H9 (cell line): ENCODE measurements around the gene CREB5. TPM values are rescaled to one million over a fixed set of nuclear protein-coding genes. Genes with fewer than 3 reads are reported as not detected.

Experiments
- DNase-seq: peaks from one replicate; pipeline ENCODE4 v3.0.0-alpha.2; 2017
- H2AFZ ChIP-seq: one replicate; pipeline ENCODE4 v1.6.1; 2013; ENCODE audit warnings: mild to moderate bottlenecking, low read length, control low read depth, moderate library complexity
- H2AK5ac ChIP-seq: 2 replicates; pipeline ENCODE4 v1.6.1; 2013; ENCODE audit warnings: low read length, control low read depth, mixed read lengths; ENCODE audit not compliant: insufficient read length
- H2BK120ac ChIP-seq: one replicate; pipeline ENCODE4 v1.6.1; 2013; ENCODE audit warnings: low read depth, mild to moderate bottlenecking, low read length, control low read depth, inconsistent platforms; ENCODE audit not compliant: poor library complexity, severe bottlenecking
- H2BK12ac ChIP-seq: 2 replicates; pipeline ENCODE4 v1.6.1; 2013; ENCODE audit warnings: low read length, control low read depth, mixed read lengths, low read depth; ENCODE audit not compliant: insufficient read length
- H2BK15ac ChIP-seq: 2 replicates; pipeline ENCODE4 v1.6.1; 2013; ENCODE audit warnings: low read depth, low read length, control low read depth
- H2BK20ac ChIP-seq: one replicate; pipeline ENCODE4 v1.6.1; 2013; ENCODE audit warnings: low read depth, mild to moderate bottlenecking, low read length, control low read depth, inconsistent platforms; ENCODE audit not compliant: poor library complexity, severe bottlenecking
- H2BK5ac ChIP-seq: 2 replicates; pipeline ENCODE4 v1.6.1; 2013; ENCODE audit warnings: low read length, control low read depth, mixed read lengths; ENCODE audit not compliant: insufficient read length
- H3K14ac ChIP-seq: 2 replicates; pipeline ENCODE4 v1.6.1; 2013; ENCODE audit warnings: low read length, control low read depth; ENCODE audit not compliant: insufficient read depth
- H3K18ac ChIP-seq: 2 replicates; pipeline ENCODE4 v1.6.1; 2013; ENCODE audit warnings: low read depth, mild to moderate bottlenecking, mixed read lengths, low read length, control low read depth; ENCODE audit not compliant: insufficient read length
- H3K23ac ChIP-seq: 2 replicates; pipeline ENCODE4 v1.6.1; 2013; ENCODE audit warnings: low read length, control low read depth, mixed read lengths, low read depth; ENCODE audit not compliant: insufficient read length
- H3K23me2 ChIP-seq: 2 replicates; pipeline ENCODE4 v1.6.1; 2013; ENCODE audit warnings: low read depth, mild to moderate bottlenecking, mixed read lengths, low read length, control low read depth; ENCODE audit not compliant: insufficient read length, poor library complexity, severe bottlenecking
- H3K27ac ChIP-seq: 2 replicates; pipeline ENCODE4 v1.5.1; 2013; ENCODE audit warnings: low read length, control low read depth, mixed read lengths, low read depth; ENCODE audit not compliant: insufficient read length
- H3K27me3 ChIP-seq: 2 replicates; pipeline ENCODE4 v1.6.1; 2013; ENCODE audit warnings: low read length, control low read depth, inconsistent platforms; ENCODE audit not compliant: insufficient read depth
- H3K4ac ChIP-seq: 2 replicates; pipeline ENCODE4 v1.6.1; 2013; ENCODE audit warnings: low read depth, mild to moderate bottlenecking, control low read depth, inconsistent platforms, low read length, moderate library complexity
- H3K4me1 ChIP-seq: 2 replicates; pipeline ENCODE4 v1.6.1; 2013; ENCODE audit warnings: low read length, control low read depth, inconsistent platforms; ENCODE audit not compliant: insufficient read depth
- H3K4me2 ChIP-seq: 2 replicates; pipeline ENCODE4 v1.6.1; 2013; ENCODE audit warnings: low read length, control low read depth, mixed read lengths; ENCODE audit not compliant: insufficient read length, insufficient read depth
- H3K56ac ChIP-seq: 2 replicates; pipeline ENCODE4 v1.6.1; 2013; ENCODE audit warnings: low read depth, mild to moderate bottlenecking, mixed read lengths, low read length, control low read depth; ENCODE audit not compliant: insufficient read length
- H3K79me1 ChIP-seq: 2 replicates; pipeline ENCODE4 v1.6.1; 2013; ENCODE audit warnings: low read depth, mild to moderate bottlenecking, moderate library complexity, low read length, control low read depth, inconsistent platforms; ENCODE audit not compliant: insufficient read depth, poor library complexity, severe bottlenecking
- H3K79me2 ChIP-seq: 2 replicates; pipeline ENCODE4 v1.6.1; 2013; ENCODE audit warnings: low read length, control low read depth, inconsistent platforms; ENCODE audit not compliant: insufficient read depth
- H3K9ac ChIP-seq: 2 replicates; pipeline ENCODE4 v1.6.1; 2013; ENCODE audit warnings: low read length, control low read depth, mixed read lengths; ENCODE audit not compliant: insufficient read length; ENCODE audit errors: extremely low read depth
- H3K9me3 ChIP-seq: one replicate; pipeline ENCODE4 v1.6.1; 2013; ENCODE audit warnings: low read depth, low read length, inconsistent platforms; ENCODE audit not compliant: control insufficient read depth
- H3T11ph ChIP-seq: one replicate; pipeline ENCODE4 v1.6.1; 2013; ENCODE audit warnings: mild to moderate bottlenecking, low read length, control low read depth, inconsistent platforms
- H4K20me1 ChIP-seq: one replicate; pipeline ENCODE4 v1.6.1; 2013; ENCODE audit not compliant: control insufficient read depth, insufficient read length, insufficient read depth
- H4K5ac ChIP-seq: 2 replicates; pipeline ENCODE4 v1.6.1; 2013; ENCODE audit warnings: low read depth, mild to moderate bottlenecking, mixed read lengths, low read length, control low read depth; ENCODE audit not compliant: insufficient read length
- H4K8ac ChIP-seq: replicated peaks from 2 replicates; pipeline ENCODE4 v1.6.1; 2013; ENCODE audit warnings: low read length, control low read depth, mixed read lengths, low read depth; ENCODE audit not compliant: insufficient read length
- H4K91ac ChIP-seq: 2 replicates; pipeline ENCODE4 v1.6.1; 2013; ENCODE audit warnings: low read depth, mild to moderate bottlenecking, moderate library complexity, mixed read lengths, low read length, control low read depth; ENCODE audit not compliant: insufficient read length
- H3K27ac Mint-ChIP-seq, 3 experiments: 2 replicates in 2 of 3; 3 replicates in 1 of 3; pipeline ENCODE4 v1.8.0; 2020 to 2021; ENCODE audit warnings: mixed read lengths in 3 of 3, mild to moderate bottlenecking in 1 of 3, moderate library complexity in 1 of 3
- H3K27me3 Mint-ChIP-seq: 2 replicates; pipeline ENCODE4 v1.8.0; 2021; ENCODE audit warnings: low read depth, mild to moderate bottlenecking, moderate library complexity, mixed read lengths
- H3K36me3 Mint-ChIP-seq, 3 experiments: 2 replicates in 2 of 3; 3 replicates in 1 of 3; pipeline ENCODE4 v1.8.0; 2020 to 2021; ENCODE audit warnings: low read depth in 3 of 3, mixed read lengths in 3 of 3; ENCODE audit not compliant: insufficient read depth in 1 of 3
- H3K4me1 Mint-ChIP-seq, 2 experiments: 2 replicates each; pipeline ENCODE4 v1.8.0; 2020; ENCODE audit warnings: mixed read lengths in 2 of 2
- H3K4me3 Mint-ChIP-seq, 2 experiments: 2 replicates in 1 of 2; 3 replicates in 1 of 2; pipeline ENCODE4 v1.8.0; 2020 to 2021; ENCODE audit warnings: mild to moderate bottlenecking in 2 of 2, mixed read lengths in 2 of 2, moderate library complexity in 1 of 2
- H3K9me3 Mint-ChIP-seq, 2 experiments: 2 replicates in 1 of 2; 3 replicates in 1 of 2; pipeline ENCODE4 v1.8.0; 2020; ENCODE audit warnings: mild to moderate bottlenecking in 2 of 2, mixed read lengths in 2 of 2, moderate library complexity in 1 of 2
- CTCF ChIP-seq: fragments of 200-600 bp; sonication (generic); conservative IDR thresholded peaks from 3 replicates; pipeline ENCODE4 v1.8.0; 2021; ENCODE audit warnings: antibody characterized with exemption, mild to moderate bottlenecking
- WGBS: extraction: QIAGEN DNeasy Blood & Tissue Kit; methylation state at CpG from one replicate; pipeline ENCODE4 v1.1.7; 2013; ENCODE audit warnings: missing lambda C conversion rate, low lambda C conversion rate, mixed read lengths; ENCODE audit not compliant: insufficient read length; ENCODE audit errors: extremely low coverage; 5-methylcytosine and 5-hydroxymethylcytosine counted together
- total RNA-seq: library from RNA; stranded (reverse); gene quantifications from 2 replicates; pipeline ENCODE4 v1.2.1, GENCODE V29; 2021

CREB5 gene
- total RNA-seq, 1 experiment from 2014 or later = 4.0 TPM

GRCh38 chr7:28748346-28748745 lies 336.0 kb downstream of the CREB5 start:
- H3K23me2 ChIP-seq = no peaks in the 10 kb centered on the region
- H3K36me3 Mint-ChIP-seq = no peaks in the 10 kb centered on the region

More at GRCh38 chr7:28748346-28748745, 336.0 kb downstream of the CREB5 start:
- WGBS = no CpG with 5 or more reads among the region's 4 CpGs
- no peak overlapping the region for H3K14ac ChIP-seq
- TF ChIP-seq CTCF = no peak
- Mint-ChIP-seq H3K4me3 (no peak overlapping the region), H3K27me3 (no peaks in the 10 kb centered on the region), H3K9me3 (no peaks in the 10 kb centered on the region), H3K4me1 (peaks cover 29 to 34% of the 10 kb centered on the region in 2 experiments), H3K27ac (no peak overlapping the region)
- H4K91ac ChIP-seq = no peak overlapping the region
- no peak overlapping the region for H2BK20ac ChIP-seq
- H3K79me1 ChIP-seq = no peaks in the 10 kb centered on the region
- H2AFZ ChIP-seq = no peak overlapping the region
- H3K27ac ChIP-seq = no peak overlapping the region
- no peak overlapping the region for H2BK12ac ChIP-seq
- H3K18ac ChIP-seq = no peak overlapping the region
- no peak overlapping the region for H2BK120ac ChIP-seq
- no peak overlapping the region for H2BK15ac ChIP-seq
- no peaks in the 10 kb centered on the region for H4K20me1 ChIP-seq
- no peak overlapping the region for H3K56ac ChIP-seq
- H3K4me2 ChIP-seq = no peak overlapping the region
- H3K4me1 ChIP-seq = no peaks in the 10 kb centered on the region
- no peaks in the 10 kb centered on the region for H3K9me3 ChIP-seq
- H4K8ac ChIP-seq = no peak overlapping the region
- H2BK5ac ChIP-seq = no peak overlapping the region
- no peaks in the 10 kb centered on the region for H3K27me3 ChIP-seq
- no peak overlapping the region for H3T11ph ChIP-seq
- no peak overlapping the region for H2AK5ac ChIP-seq
- H3K4ac ChIP-seq = no peak overlapping the region
- no peaks in the 10 kb centered on the region for H3K79me2 ChIP-seq
- no peak overlapping the region for H3K9ac ChIP-seq
- no peak overlapping the region for H3K23ac ChIP-seq
- H4K5ac ChIP-seq = no peak overlapping the region
- DNase-seq = no peak
